SK-N-SH (cell line): ENCODE measurements around the gene KHNYN. TPM values are rescaled to one million over a fixed set of nuclear protein-coding genes. Genes with fewer than 3 reads are reported as not detected.

Source experiments
- CTCF ChIA-PET: fragments of 300-600, 350-600 bp; formaldehyde crosslinking; extraction: SDS; loops from one replicate; lab custom pipeline; 2021; lab: Yijun Ruan, JAX
- POLR2A ChIA-PET: fragments of 350-600 bp; sonication (Branson Sonifier 250); formaldehyde crosslinking; extraction: SDS; loops from one replicate; lab custom pipeline; 2020; ENCODE audit warnings: antibody characterized with exemption, inconsistent platforms; lab: Yijun Ruan, JAX
- DNase-seq: peaks from one replicate; pipeline ENCODE4 v3.0.0; 2012
- H2AFZ ChIP-seq: fragments of 200-600 bp; sonication (generic); 2 replicates; pipeline ENCODE4 v1.8.1; 2016; ENCODE audit warnings: antibody characterized with exemption, mild to moderate bottlenecking, low read depth
- H3F3A ChIP-seq: fragments of 200-600 bp; sonication (generic); replicated peaks from 2 replicates; pipeline ENCODE3; 2016; ENCODE audit warnings: antibody characterized with exemption, mild to moderate bottlenecking; ENCODE audit not compliant: insufficient read depth
- H3K27ac ChIP-seq, 2 experiments: fragments of 200-500 bp in 1 of 2; fragments of 200-600 bp in 1 of 2; sonication (Bioruptor generic) in 1 of 2; sonication (generic), shearing (Covaris generic) in 1 of 2; 2 replicates each; pipeline versions ENCODE4 v1.5.1 to v1.6.1; 2014 to 2016; ENCODE audit warnings: low read depth in 2 of 2, inconsistent platforms in 1 of 2, low read length in 1 of 2, mild to moderate bottlenecking in 1 of 2, mixed read lengths in 1 of 2
- H3K27me3 ChIP-seq: fragments of 200-600 bp; sonication (generic), shearing (Covaris generic); 2 replicates; pipeline ENCODE4 v1.6.1; 2016; ENCODE audit warnings: mixed run types; ENCODE audit not compliant: insufficient read depth
- H3K36me3 ChIP-seq, 2 experiments: fragments of 200-500 bp in 1 of 2; fragments of 200-600 bp in 1 of 2; sonication (Bioruptor generic) in 1 of 2; sonication (generic) in 1 of 2; replicated peaks in 1 of 2; 2 replicates each; pipeline versions ENCODE3 to v1.5.1; 2014 to 2016; ENCODE audit warnings: low read length in 1 of 2, mild to moderate bottlenecking in 1 of 2; ENCODE audit not compliant: insufficient read depth in 2 of 2, control insufficient read depth in 1 of 2
- H3K4me1 ChIP-seq, 2 experiments: fragments of 200-500 bp in 1 of 2; fragments of 200-600 bp in 1 of 2; sonication (Bioruptor generic) in 1 of 2; sonication (generic), shearing (Covaris generic) in 1 of 2; 2 replicates each; pipeline versions ENCODE4 v1.5.1 to v1.6.1; 2014 to 2016; ENCODE audit warnings: low read depth in 1 of 2, low read length in 1 of 2, mixed run types in 1 of 2; ENCODE audit not compliant: insufficient read depth in 2 of 2, control insufficient read depth in 1 of 2
- H3K4me2 ChIP-seq: fragments of 200-600 bp; sonication (generic), shearing (Covaris generic); 2 replicates; pipeline ENCODE4 v1.6.1; 2017; ENCODE audit warnings: mixed run types
- H3K4me3 ChIP-seq, 2 experiments: fragments of 200-500 bp in 1 of 2; fragments of 200-600 bp in 1 of 2; sonication (Bioruptor generic) in 1 of 2; sonication (generic), shearing (Covaris generic) in 1 of 2; 2 replicates each; pipeline versions ENCODE4 v1.5.1 to v1.8.1; 2014 to 2016; ENCODE audit warnings: low read depth in 2 of 2, inconsistent platforms in 1 of 2, low read length in 1 of 2, mild to moderate bottlenecking in 1 of 2, mixed read lengths in 1 of 2, moderate library complexity in 1 of 2
- H3K79me2 ChIP-seq: fragments of 200-600 bp; sonication (generic); 2 replicates; pipeline ENCODE4 v1.8.1; 2017; ENCODE audit warnings: mild to moderate bottlenecking; ENCODE audit not compliant: insufficient read depth
- H3K9ac ChIP-seq: fragments of 200-600 bp; sonication (generic); 2 replicates; pipeline ENCODE4 v1.6.1; 2017; ENCODE audit warnings: mixed run types
- H3K9me2 ChIP-seq: fragments of 200-600 bp; sonication (generic); 2 replicates; pipeline ENCODE4 v1.6.1; 2017; ENCODE audit warnings: mixed run types
- H3K9me3 ChIP-seq: fragments of 200-600 bp; sonication (generic); 2 replicates; pipeline ENCODE4 v1.6.1; 2017; ENCODE audit warnings: mixed run types, mild to moderate bottlenecking, moderate library complexity
- H4K20me1 ChIP-seq: fragments of 200-600 bp; sonication (generic); 2 replicates; pipeline ENCODE4 v1.6.1; 2017; ENCODE audit warnings: mild to moderate bottlenecking, mixed run types; ENCODE audit not compliant: insufficient read depth
- EZH2phosphoT487 ChIP-seq: fragments of 200-600 bp; sonication (generic); IDR thresholded peaks from 2 replicates; pipeline ENCODE4 v1.6.1; 2017; ENCODE audit warnings: low read depth, mixed run types, mild to moderate bottlenecking, antibody characterized with exemption, moderate library complexity, borderline replicate concordance
- FOXJ3 ChIP-seq: sonication (generic); formaldehyde crosslinking; IDR thresholded peaks from 2 replicates; pipeline ENCODE4 v1.5.1; 2020; ENCODE audit warnings: mild to moderate bottlenecking, missing genetic modification reagents
- GABPA ChIP-seq: IDR thresholded peaks from 2 replicates; pipeline ENCODE4 v1.4.0; 2012; ENCODE audit warnings: low read depth, mild to moderate bottlenecking
- IRF3 ChIP-seq: fragments of 150-350 bp; IDR thresholded peaks from 2 replicates; pipeline ENCODE4 v1.6.1; 2016; ENCODE audit warnings: mild to moderate bottlenecking, low read depth, low read length
- MEF2A ChIP-seq: IDR thresholded peaks from 2 replicates; pipeline ENCODE4 v1.4.0; 2012; ENCODE audit warnings: low read depth, borderline replicate concordance
- NFIC ChIP-seq: IDR thresholded peaks from 2 replicates; pipeline ENCODE4 v1.4.0; 2012; ENCODE audit warnings: borderline replicate concordance
- NRF1 ChIP-seq: IDR thresholded peaks from 2 replicates; pipeline ENCODE4 v1.6.1; 2012; ENCODE audit warnings: low read depth, mild to moderate bottlenecking, low read length
- POLR2AphosphoS5 ChIP-seq: IDR thresholded peaks from 2 replicates; pipeline ENCODE4 v1.6.1; 2012; ENCODE audit warnings: low read depth, low read length
- RAD21 ChIP-seq: IDR thresholded peaks from 2 replicates; pipeline ENCODE4 v1.6.1; 2012; ENCODE audit warnings: mild to moderate bottlenecking, low read length
- RXRA ChIP-seq: IDR thresholded peaks from 2 replicates; pipeline ENCODE4 v1.4.0; 2012; ENCODE audit warnings: low read depth, mild to moderate bottlenecking, borderline replicate concordance
- SMC3 ChIP-seq: IDR thresholded peaks from 2 replicates; pipeline ENCODE4 v1.6.1; 2012; ENCODE audit warnings: low read depth, low read length, improper control_type of control experiment
- TCF12 ChIP-seq: IDR thresholded peaks from 2 replicates; pipeline ENCODE4 v1.4.0; 2012
- YY1 ChIP-seq: IDR thresholded peaks from 2 replicates; pipeline ENCODE4 v1.4.0; 2012; ENCODE audit warnings: low read depth, mild to moderate bottlenecking
- WGBS: methylation state at CpG from one replicate; pipeline ENCODE4 v1.1.6; 2017; ENCODE audit warnings: low lambda C conversion rate; 5-methylcytosine and 5-hydroxymethylcytosine counted together
- polyA plus RNA-seq, 3 experiments: library from polyadenylated mRNA; depleted of rRNA; stranded (reverse); fragments of >200 nt; gene quantifications; 2 replicates each; pipeline ENCODE4 v1.2.3, GENCODE V29; 2012
- TF ChIP-seq, protein P1 (sequence below): IDR thresholded peaks from 2 replicates; pipeline ENCODE4 v1.6.1; 2012; ENCODE audit warnings: mild to moderate bottlenecking, low read depth, low read length, moderate library complexity
- TF ChIP-seq, protein P2 (sequence below): fragments of 150-350 bp; IDR thresholded peaks from 2 replicates; pipeline ENCODE4 v1.6.1; 2017; ENCODE audit warnings: antibody characterized with exemption, low read length, low read depth, borderline replicate concordance

Gene KHNYN
- polyA plus RNA-seq, 1 of the 3 experiments (the other 2 are of a cell fraction), result 18.3 TPM

GRCh38 chr14:24473211-24473610 lies 43.5 kb downstream of the KHNYN start:
- WGBS, result no CpG with 5 or more reads among the region's 12 CpGs
- no peaks in the 10 kb centered on the region for H3K9me3 ChIP-seq
- no peaks in the 10 kb centered on the region for H3K27me3 ChIP-seq
- no peak overlapping the region for H3K27ac ChIP-seq
- H3K36me3 ChIP-seq, result no peaks in the 10 kb centered on the region
- CTCF ChIA-PET, result interaction anchor here (0.7 kb wide), 1 partner anchor 11 kb away, joined by 3 read pairs; no protein-coding TSS in a partner anchor
- H2AFZ ChIP-seq, result no peak overlapping the region
- POLR2A ChIA-PET, result no interaction called here
- H3F3A ChIP-seq, result no peaks in the 10 kb centered on the region
- no peak overlapping the region for H3K4me3 ChIP-seq
- peaks cover 0 to 3% of the 10 kb centered on the region in 2 experiments; a peak in 1 of 4 replicates for H3K4me1 ChIP-seq
- no peak overlapping the region for H3K4me2 ChIP-seq
- no peak for DNase-seq
- no peaks in the 10 kb centered on the region for H4K20me1 ChIP-seq
- no peaks in the 10 kb centered on the region for H3K9me2 ChIP-seq
- no peak overlapping the region for H3K9ac ChIP-seq
- no peaks in the 10 kb centered on the region for H3K79me2 ChIP-seq
- TF ChIP-seq FOXJ3 (no peak), IRF3 (no peak), TCF12 (no peak), RXRA (no peak), GABPA (no peak), RAD21 (no peak), SMC3 (no peak), POLR2AphosphoS5 (no peak), MEF2A (no peak), NFIC (no peak), YY1 (no peak), NRF1 (no peak), EZH2phosphoT487 (no peak)
- TF ChIP-seq, protein P1, sequence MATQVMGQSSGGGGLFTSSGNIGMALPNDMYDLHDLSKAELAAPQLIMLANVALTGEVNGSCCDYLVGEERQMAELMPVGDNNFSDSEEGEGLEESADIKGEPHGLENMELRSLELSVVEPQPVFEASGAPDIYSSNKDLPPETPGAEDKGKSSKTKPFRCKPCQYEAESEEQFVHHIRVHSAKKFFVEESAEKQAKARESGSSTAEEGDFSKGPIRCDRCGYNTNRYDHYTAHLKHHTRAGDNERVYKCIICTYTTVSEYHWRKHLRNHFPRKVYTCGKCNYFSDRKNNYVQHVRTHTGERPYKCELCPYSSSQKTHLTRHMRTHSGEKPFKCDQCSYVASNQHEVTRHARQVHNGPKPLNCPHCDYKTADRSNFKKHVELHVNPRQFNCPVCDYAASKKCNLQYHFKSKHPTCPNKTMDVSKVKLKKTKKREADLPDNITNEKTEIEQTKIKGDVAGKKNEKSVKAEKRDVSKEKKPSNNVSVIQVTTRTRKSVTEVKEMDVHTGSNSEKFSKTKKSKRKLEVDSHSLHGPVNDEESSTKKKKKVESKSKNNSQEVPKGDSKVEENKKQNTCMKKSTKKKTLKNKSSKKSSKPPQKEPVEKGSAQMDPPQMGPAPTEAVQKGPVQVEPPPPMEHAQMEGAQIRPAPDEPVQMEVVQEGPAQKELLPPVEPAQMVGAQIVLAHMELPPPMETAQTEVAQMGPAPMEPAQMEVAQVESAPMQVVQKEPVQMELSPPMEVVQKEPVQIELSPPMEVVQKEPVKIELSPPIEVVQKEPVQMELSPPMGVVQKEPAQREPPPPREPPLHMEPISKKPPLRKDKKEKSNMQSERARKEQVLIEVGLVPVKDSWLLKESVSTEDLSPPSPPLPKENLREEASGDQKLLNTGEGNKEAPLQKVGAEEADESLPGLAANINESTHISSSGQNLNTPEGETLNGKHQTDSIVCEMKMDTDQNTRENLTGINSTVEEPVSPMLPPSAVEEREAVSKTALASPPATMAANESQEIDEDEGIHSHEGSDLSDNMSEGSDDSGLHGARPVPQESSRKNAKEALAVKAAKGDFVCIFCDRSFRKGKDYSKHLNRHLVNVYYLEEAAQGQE, result no peak
- TF ChIP-seq, protein P2, sequence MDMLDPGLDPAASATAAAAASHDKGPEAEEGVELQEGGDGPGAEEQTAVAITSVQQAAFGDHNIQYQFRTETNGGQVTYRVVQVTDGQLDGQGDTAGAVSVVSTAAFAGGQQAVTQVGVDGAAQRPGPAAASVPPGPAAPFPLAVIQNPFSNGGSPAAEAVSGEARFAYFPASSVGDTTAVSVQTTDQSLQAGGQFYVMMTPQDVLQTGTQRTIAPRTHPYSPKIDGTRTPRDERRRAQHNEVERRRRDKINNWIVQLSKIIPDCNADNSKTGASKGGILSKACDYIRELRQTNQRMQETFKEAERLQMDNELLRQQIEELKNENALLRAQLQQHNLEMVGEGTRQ, result no peak
- TF ChIP-seq, all 33 proteins: peak for 0
